Inferior parietal cortex (tissue), 1 donor: ENCODE data around the gene ZNF346.
A peak's percentile ranks its signal among the peaks of the same experiment; 100 is the strongest.
"Not testable (repeated sequence)": the region's sequence is repeated elsewhere in the genome, so short reads cannot be mapped to it uniquely, and the experiment has no call there.

ENCODE experiments used
- DNase-seq: peaks from one replicate; pipeline ENCODE4 v3.0.0-alpha.2; 2016; ENCODE audit errors: extremely low spot score

ZNF346 gene

GRCh38 chr5:177022386-177023302, at the start of gene ZNF346:
Gene ZNF346 (plus strand): TSS chr5:177022696. CDS start chr5:177022739, 43 bp downstream.
- peak; percentile 91 for DNase-seq

GRCh38 chr5:176979669-176980068, 42.8 kb upstream of the ZNF346 start:
- DNase-seq: no peak

GRCh38 chr5:176980818-176981217, 41.7 kb upstream of the ZNF346 start:
- no peak for DNase-seq

GRCh38 chr5:176983112-176983511, 39.4 kb upstream of the ZNF346 start:
- DNase-seq: not testable (repeated sequence)

GRCh38 chr5:176983593-176983992, 38.9 kb upstream of the ZNF346 start:
- not testable (repeated sequence) for DNase-seq

- DNase-seq: not testable (repeated sequence)
Observed at GRCh38 chr5:176984176-176984575, 38.3 kb upstream of the ZNF346 start.

GRCh38 chr5:176985516-176985915, 37.0 kb upstream of the ZNF346 start:
- no peak for DNase-seq

GRCh38 chr5:176986280-176986679, 36.2 kb upstream of the ZNF346 start:
- DNase-seq: no peak

- no peak for DNase-seq
Observed at GRCh38 chr5:176987583-176987982, 34.9 kb upstream of the ZNF346 start.

- not testable (repeated sequence) for DNase-seq
Observed at GRCh38 chr5:176993081-176993480, 29.4 kb upstream of the ZNF346 start.

GRCh38 chr5:176994460-176995121, 27.9 kb upstream of the ZNF346 start:
- no peak for DNase-seq

- no peak for DNase-seq
Observed at GRCh38 chr5:176995122-176995490, 27.4 kb upstream of the ZNF346 start.

- DNase-seq: no peak
Observed at GRCh38 chr5:176995896-176996767, 26.4 kb upstream of the ZNF346 start.

GRCh38 chr5:176996780-176997179, 25.7 kb upstream of the ZNF346 start:
- no peak for DNase-seq

GRCh38 chr5:176998828-176999227, 23.7 kb upstream of the ZNF346 start:
- DNase-seq: no peak

GRCh38 chr5:176999526-176999925, 23.0 kb upstream of the ZNF346 start:
- DNase-seq: not testable (repeated sequence)

GRCh38 chr5:177003649-177004048, 18.8 kb upstream of the ZNF346 start:
- no peak for DNase-seq

GRCh38 chr5:177004961-177005360, 17.5 kb upstream of the ZNF346 start:
- DNase-seq: no peak

GRCh38 chr5:177005619-177006264, 16.8 kb upstream of the ZNF346 start:
- peak; percentile 77 for DNase-seq

- DNase-seq: peak; percentile 87
Observed at GRCh38 chr5:177006265-177006972, 16.1 kb upstream of the ZNF346 start, which contains the start of gene UIMC1. Gene UIMC1 (minus strand): TSS chr5:177006779. CDS start chr5:176982615, 24,164 bp downstream.

GRCh38 chr5:177008716-177009115, 13.8 kb upstream of the ZNF346 start:
- no peak for DNase-seq
